ENCODE results near the gene TEX11.
"Not testable (repeated sequence)": the region's sequence is repeated elsewhere in the genome, so short reads cannot be mapped to it uniquely, and the experiment has no call there.

The TEX11 gene

DNA sequence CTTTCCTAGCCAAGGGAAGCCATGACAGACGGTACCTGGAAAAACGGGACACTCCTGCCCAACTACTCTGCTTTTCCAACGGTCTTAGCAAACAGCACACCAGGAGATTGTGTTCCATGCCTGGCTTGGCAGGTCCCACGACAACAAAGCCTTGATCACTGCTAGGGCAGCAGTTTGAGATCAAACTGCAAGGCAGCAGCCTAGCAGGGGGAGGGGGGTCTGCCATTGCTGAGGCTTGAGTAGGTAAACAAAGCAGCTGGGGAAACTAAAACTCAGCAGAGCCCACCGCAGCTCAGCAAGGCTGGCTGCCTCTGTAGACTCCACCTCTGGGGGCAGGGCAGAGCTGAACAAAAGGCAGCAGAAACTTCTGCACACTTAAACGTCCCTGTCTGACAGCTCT is 18.1 kb downstream of the TEX11 start:
- not testable (repeated sequence) for H3K4me1 ChIP-seq (ENCODE audit: control insufficient read depth in 1 of 2, insufficient read depth in 2 of 2, low read length in 2 of 2); H2BK5ac ChIP-seq (ENCODE audit: low read depth, low read length, poor library complexity); H4K8ac ChIP-seq (ENCODE audit: low read depth, low read length); H2AK5ac ChIP-seq (ENCODE audit: low read length); H3K4me3 ChIP-seq (ENCODE audit: low read depth, low read length); H4K12ac ChIP-seq (ENCODE audit: low read depth, low read length); H4K91ac ChIP-seq (ENCODE audit: low read depth, low read length); H2BK12ac ChIP-seq (ENCODE audit: low read length); H3K4me2 ChIP-seq (ENCODE audit: low read length); H3K9me3 ChIP-seq (ENCODE audit: insufficient read depth, low read depth, low read length); H3K14ac ChIP-seq (ENCODE audit: low read length); H2BK120ac ChIP-seq (ENCODE audit: insufficient read depth, low read length, poor library complexity); H3K9ac ChIP-seq (ENCODE audit: low read length); DNase-seq; H3K79me2 ChIP-seq (ENCODE audit: control insufficient read depth, insufficient read depth, low read length, poor library complexity); H3K79me1 ChIP-seq (ENCODE audit: low read length); H3K36me3 ChIP-seq (ENCODE audit: control insufficient read depth in 1 of 2, insufficient read depth in 2 of 2, low read length in 2 of 2); H3K27me3 ChIP-seq (ENCODE audit: insufficient read depth, low read length); H2AFZ ChIP-seq (ENCODE audit: insufficient read depth, low read length, poor library complexity); H3K18ac ChIP-seq (ENCODE audit: low read length); H3K23ac ChIP-seq (ENCODE audit: low read length); H3K4ac ChIP-seq (ENCODE audit: low read depth, low read length); H3K27ac ChIP-seq (ENCODE audit: low read depth, low read length)
- WGBS (ENCODE audit: extremely low coverage, insufficient coverage, insufficient read length), result no CpG with 5 or more reads among the region's 6 CpGs

DNA sequence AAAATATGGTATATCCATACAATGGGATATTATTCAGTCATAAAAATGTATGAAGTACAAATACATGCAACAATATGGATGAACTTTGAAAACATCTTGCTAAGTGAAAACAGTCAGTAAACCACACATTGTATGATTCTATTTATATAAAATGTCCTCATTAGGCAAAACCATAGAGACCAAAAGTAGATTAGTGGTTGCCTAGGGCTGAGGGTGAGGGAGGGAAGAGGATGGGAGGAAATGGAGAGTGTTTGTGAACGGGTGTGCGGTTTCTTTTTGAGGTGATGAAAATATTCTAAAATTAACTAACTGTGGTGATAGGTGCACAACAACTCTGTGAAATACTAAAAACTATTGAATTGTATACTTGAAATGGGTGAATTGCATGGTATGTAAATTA is 29.6 kb downstream of the TEX11 start:
- no peaks in the 10 kb centered on the region for H3K27me3 ChIP-seq (ENCODE audit: insufficient read depth, low read length)
- H3K14ac ChIP-seq (ENCODE audit: low read length), result no peak overlapping the region
- no peaks in the 10 kb centered on the region for H3K9me3 ChIP-seq (ENCODE audit: insufficient read depth, low read depth, low read length)
- H3K27ac ChIP-seq (ENCODE audit: low read depth, low read length), result no peak overlapping the region
- no peak overlapping the region for H3K18ac ChIP-seq (ENCODE audit: low read length)
- no peaks in the 10 kb centered on the region for H3K36me3 ChIP-seq (ENCODE audit: control insufficient read depth in 1 of 2, insufficient read depth in 2 of 2, low read length in 2 of 2)
- no peak overlapping the region for H4K8ac ChIP-seq (ENCODE audit: low read depth, low read length)
- no peaks in the 10 kb centered on the region for H3K4me1 ChIP-seq (ENCODE audit: control insufficient read depth in 1 of 2, insufficient read depth in 2 of 2, low read length in 2 of 2)
- no peaks in the 10 kb centered on the region for H3K79me2 ChIP-seq (ENCODE audit: control insufficient read depth, insufficient read depth, low read length, poor library complexity)
- H3K4me2 ChIP-seq (ENCODE audit: low read length), result no peak overlapping the region
- H3K4me3 ChIP-seq (ENCODE audit: low read depth, low read length), result no peak overlapping the region
- WGBS (ENCODE audit: extremely low coverage, insufficient coverage, insufficient read length), result 100% methylated on average over 2 of the region's 2 CpGs
- no peak overlapping the region for H2BK12ac ChIP-seq (ENCODE audit: low read length)
- no peak overlapping the region for H4K12ac ChIP-seq (ENCODE audit: low read depth, low read length)
- no peak overlapping the region for H2BK120ac ChIP-seq (ENCODE audit: insufficient read depth, low read length, poor library complexity)
- no peak overlapping the region for H4K91ac ChIP-seq (ENCODE audit: low read depth, low read length)
- H2AFZ ChIP-seq (ENCODE audit: insufficient read depth, low read length, poor library complexity), result no peak overlapping the region
- DNase-seq, result no peak
- H2AK5ac ChIP-seq (ENCODE audit: low read length), result no peak overlapping the region
- H3K23ac ChIP-seq (ENCODE audit: low read length), result no peak overlapping the region
- H3K9ac ChIP-seq (ENCODE audit: low read length), result no peak overlapping the region
- no peaks in the 10 kb centered on the region for H3K79me1 ChIP-seq (ENCODE audit: low read length)
- H2BK5ac ChIP-seq (ENCODE audit: low read depth, low read length, poor library complexity), result no peak overlapping the region
- no peak overlapping the region for H3K4ac ChIP-seq (ENCODE audit: low read depth, low read length)

DNA sequence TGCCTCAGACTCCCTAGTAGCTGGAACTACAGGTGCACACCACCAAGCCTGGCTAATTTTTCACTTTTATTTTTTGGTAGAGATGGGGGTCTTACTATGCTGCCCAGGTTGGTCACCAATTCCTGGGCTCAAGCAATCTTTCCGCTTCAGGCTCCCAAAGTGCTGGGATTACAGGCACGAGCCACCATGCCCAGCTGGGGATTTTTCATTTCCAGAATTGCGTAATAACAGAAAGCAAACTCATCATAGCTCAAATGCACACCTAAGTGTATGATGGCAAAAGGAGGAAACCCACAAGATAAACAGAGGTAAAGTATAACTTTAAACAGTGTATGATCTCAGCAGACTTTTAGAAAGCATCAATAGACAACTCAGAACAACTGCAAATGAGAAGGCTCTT is 56.2 kb downstream of the TEX11 start:
- Histone ChIP-seq H3K4ac (ENCODE audit: low read depth, low read length) (no peak overlapping the region), H2BK5ac (ENCODE audit: low read depth, low read length, poor library complexity) (no peak overlapping the region), H2BK12ac (ENCODE audit: low read length) (no peak overlapping the region), H3K9me3 (ENCODE audit: insufficient read depth, low read depth, low read length) (no peaks in the 10 kb centered on the region), H3K23ac (ENCODE audit: low read length) (no peak overlapping the region), H2BK120ac (ENCODE audit: insufficient read depth, low read length, poor library complexity) (no peak overlapping the region), H3K9ac (ENCODE audit: low read length) (no peak overlapping the region), H3K27ac (ENCODE audit: low read depth, low read length) (no peak overlapping the region), H3K4me3 (ENCODE audit: low read depth, low read length) (no peak overlapping the region), H3K18ac (ENCODE audit: low read length) (no peak overlapping the region), H3K36me3 (ENCODE audit: control insufficient read depth in 1 of 2, insufficient read depth in 2 of 2, low read length in 2 of 2) (no peaks in the 10 kb centered on the region), H4K91ac (ENCODE audit: low read depth, low read length) (no peak overlapping the region), H4K8ac (ENCODE audit: low read depth, low read length) (no peak overlapping the region), H3K79me1 (ENCODE audit: low read length) (no peaks in the 10 kb centered on the region), H3K79me2 (ENCODE audit: control insufficient read depth, insufficient read depth, low read length, poor library complexity) (no peaks in the 10 kb centered on the region), H3K4me2 (ENCODE audit: low read length) (no peak overlapping the region), H4K12ac (ENCODE audit: low read depth, low read length) (no peak overlapping the region), H2AFZ (ENCODE audit: insufficient read depth, low read length, poor library complexity) (no peak overlapping the region), H3K14ac (ENCODE audit: low read length) (no peak overlapping the region), H2AK5ac (ENCODE audit: low read length) (no peak overlapping the region), H3K4me1 (ENCODE audit: control insufficient read depth in 1 of 2, insufficient read depth in 2 of 2, low read length in 2 of 2) (no peaks in the 10 kb centered on the region), H3K27me3 (ENCODE audit: insufficient read depth, low read length) (no peaks in the 10 kb centered on the region)
- no CpG with 5 or more reads among the region's 3 CpGs for WGBS (ENCODE audit: extremely low coverage, insufficient coverage, insufficient read length)
- DNase-seq, result peak in 1 of 2 donors; percentile 2

DNA sequence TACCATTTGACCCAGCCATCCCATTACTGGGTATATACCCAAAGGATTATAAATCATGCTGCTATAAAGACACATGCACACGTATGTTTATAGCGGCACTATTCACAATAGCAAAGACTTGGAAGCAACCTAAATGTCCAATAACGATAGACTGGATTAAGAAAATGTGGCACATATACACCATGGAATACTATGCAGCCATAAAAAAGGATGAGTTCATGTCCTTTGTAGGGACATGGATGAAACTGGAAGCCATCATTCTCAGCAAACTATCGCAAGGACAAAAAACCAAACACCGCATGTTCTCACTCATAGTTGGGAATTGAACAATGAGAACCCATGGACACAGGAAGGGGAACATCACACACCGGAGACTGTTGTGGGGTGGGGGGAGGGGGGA is 64.4 kb downstream of the TEX11 start:
- H3K23ac ChIP-seq (ENCODE audit: low read length); H3K4me1 ChIP-seq (ENCODE audit: control insufficient read depth in 1 of 2, insufficient read depth in 2 of 2, low read length in 2 of 2); H4K91ac ChIP-seq (ENCODE audit: low read depth, low read length); H3K36me3 ChIP-seq (ENCODE audit: control insufficient read depth in 1 of 2, insufficient read depth in 2 of 2, low read length in 2 of 2); H3K9ac ChIP-seq (ENCODE audit: low read length); H3K27ac ChIP-seq (ENCODE audit: low read depth, low read length); H2AFZ ChIP-seq (ENCODE audit: insufficient read depth, low read length, poor library complexity); H4K8ac ChIP-seq (ENCODE audit: low read depth, low read length); H3K4me2 ChIP-seq (ENCODE audit: low read length); H2BK5ac ChIP-seq (ENCODE audit: low read depth, low read length, poor library complexity); H3K79me2 ChIP-seq (ENCODE audit: control insufficient read depth, insufficient read depth, low read length, poor library complexity); H3K4me3 ChIP-seq (ENCODE audit: low read depth, low read length); H3K14ac ChIP-seq (ENCODE audit: low read length); H3K79me1 ChIP-seq (ENCODE audit: low read length); H2BK120ac ChIP-seq (ENCODE audit: insufficient read depth, low read length, poor library complexity); H3K9me3 ChIP-seq (ENCODE audit: insufficient read depth, low read depth, low read length); DNase-seq; H3K18ac ChIP-seq (ENCODE audit: low read length); H2AK5ac ChIP-seq (ENCODE audit: low read length); H3K4ac ChIP-seq (ENCODE audit: low read depth, low read length); H2BK12ac ChIP-seq (ENCODE audit: low read length); H3K27me3 ChIP-seq (ENCODE audit: insufficient read depth, low read length); H4K12ac ChIP-seq (ENCODE audit: low read depth, low read length): not testable (repeated sequence)
- WGBS (ENCODE audit: extremely low coverage, insufficient coverage, insufficient read length), result no CpG with 5 or more reads among the region's 6 CpGs
